CD4-positive, alpha-beta T cell treated with Interleukin-2 at 100 ng/mL for 4 hours (primary cell): ENCODE results near the gene ZNF831.

Source experiments
- DNase-seq: peaks from one replicate; pipeline ENCODE4 v3.0.0-alpha.2; 2020; ENCODE audit warnings: low spot score

ZNF831 gene

GRCh38 chr20:59141818-59142581 lies 21.6 kb upstream of the ZNF831 start:
- DNase-seq = no peak

DNA sequence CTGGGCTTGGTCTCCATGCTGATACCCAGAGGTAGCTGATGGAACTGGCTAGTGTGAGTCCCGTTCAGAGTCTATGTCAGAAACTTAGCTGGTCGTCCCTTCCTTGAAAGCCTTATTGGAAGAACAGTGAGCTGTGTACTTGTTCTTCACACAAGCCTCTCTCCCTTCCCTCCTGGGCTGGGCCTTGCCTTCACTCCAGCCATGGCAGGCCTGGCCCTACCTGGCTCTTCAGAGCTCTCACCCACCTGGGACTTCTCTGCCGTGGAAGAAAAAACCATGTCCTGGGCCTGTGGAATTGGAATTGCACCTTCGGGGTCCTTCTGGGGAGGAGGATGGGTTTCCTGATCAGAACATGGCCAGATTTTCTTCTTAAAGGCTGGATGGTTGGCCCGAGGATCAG lies 20.3 kb upstream of the ZNF831 start:
- no peak for DNase-seq

- DNase-seq = peak; percentile 71
These were observed 19.3 kb upstream of the ZNF831 start for GRCh38 chr20:59144179-59144830.

DNA sequence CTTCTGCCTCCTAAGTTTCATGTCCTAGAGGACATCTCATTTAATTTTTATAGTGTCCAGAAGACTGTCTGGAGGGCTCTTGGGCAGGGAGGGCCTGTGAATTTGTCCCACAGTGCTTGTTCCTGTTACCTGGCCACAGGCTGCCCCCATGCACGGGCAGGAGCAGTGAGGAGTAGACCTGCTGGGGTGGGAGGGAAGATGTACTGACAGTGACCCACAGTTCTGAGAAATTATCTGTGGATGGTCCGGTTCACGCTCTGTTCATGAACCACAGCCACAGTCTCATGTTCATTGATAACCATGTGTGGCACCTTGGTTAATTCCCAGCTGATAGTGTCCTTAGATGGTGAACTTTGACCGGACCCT lies 18.8 kb upstream of the ZNF831 start:
- DNase-seq = no peak

- no peak for DNase-seq
These were observed 18.2 kb upstream of the ZNF831 start for GRCh38 chr20:59145247-59145923.

- peak; percentile 65 for DNase-seq
These were observed 17.5 kb upstream of the ZNF831 start for GRCh38 chr20:59145924-59146779.

- no peak for DNase-seq
These were observed 16.6 kb upstream of the ZNF831 start for GRCh38 chr20:59146780-59147565.

GRCh38 chr20:59147586-59147985 lies 16.0 kb upstream of the ZNF831 start:
- no peak for DNase-seq

DNA sequence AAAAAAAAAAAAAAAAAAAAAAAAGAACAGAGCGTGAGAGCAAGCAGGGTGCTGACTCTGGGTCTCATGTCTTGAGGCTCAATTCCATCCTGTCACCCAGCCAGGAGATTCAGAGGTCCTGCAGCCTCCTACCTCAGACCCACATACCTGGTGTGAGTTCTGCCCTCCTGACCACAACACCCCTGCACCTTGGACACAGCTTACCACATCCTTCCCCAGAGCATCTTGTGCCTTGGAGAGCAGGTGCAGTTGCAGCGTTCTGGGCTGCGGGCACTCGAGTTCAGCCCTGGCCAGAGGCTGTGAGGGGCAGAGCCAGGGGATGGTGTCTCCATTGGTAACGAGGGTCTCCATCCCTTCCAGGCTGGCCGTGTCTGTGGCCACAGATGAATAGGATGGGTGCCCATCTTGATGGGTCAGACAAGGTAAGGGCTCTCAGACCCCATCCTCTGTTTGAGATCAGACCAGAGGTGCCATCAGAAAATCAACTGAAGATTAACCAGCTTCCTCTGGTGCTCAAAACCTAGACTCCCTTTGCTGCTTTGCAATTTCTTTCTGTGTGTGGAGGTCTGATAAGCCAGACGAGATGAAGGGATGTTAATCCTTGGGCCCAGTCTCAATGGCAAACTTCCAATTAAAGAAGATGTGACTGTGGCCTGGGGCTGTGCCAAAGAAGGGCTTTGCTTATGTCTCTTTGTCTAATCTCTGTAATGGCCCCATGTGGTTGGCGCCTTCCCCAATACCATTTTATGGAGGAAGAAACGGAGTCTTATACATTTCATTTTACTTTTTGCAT lies 14.7 kb upstream of the ZNF831 start:
- DNase-seq = no peak

DNA sequence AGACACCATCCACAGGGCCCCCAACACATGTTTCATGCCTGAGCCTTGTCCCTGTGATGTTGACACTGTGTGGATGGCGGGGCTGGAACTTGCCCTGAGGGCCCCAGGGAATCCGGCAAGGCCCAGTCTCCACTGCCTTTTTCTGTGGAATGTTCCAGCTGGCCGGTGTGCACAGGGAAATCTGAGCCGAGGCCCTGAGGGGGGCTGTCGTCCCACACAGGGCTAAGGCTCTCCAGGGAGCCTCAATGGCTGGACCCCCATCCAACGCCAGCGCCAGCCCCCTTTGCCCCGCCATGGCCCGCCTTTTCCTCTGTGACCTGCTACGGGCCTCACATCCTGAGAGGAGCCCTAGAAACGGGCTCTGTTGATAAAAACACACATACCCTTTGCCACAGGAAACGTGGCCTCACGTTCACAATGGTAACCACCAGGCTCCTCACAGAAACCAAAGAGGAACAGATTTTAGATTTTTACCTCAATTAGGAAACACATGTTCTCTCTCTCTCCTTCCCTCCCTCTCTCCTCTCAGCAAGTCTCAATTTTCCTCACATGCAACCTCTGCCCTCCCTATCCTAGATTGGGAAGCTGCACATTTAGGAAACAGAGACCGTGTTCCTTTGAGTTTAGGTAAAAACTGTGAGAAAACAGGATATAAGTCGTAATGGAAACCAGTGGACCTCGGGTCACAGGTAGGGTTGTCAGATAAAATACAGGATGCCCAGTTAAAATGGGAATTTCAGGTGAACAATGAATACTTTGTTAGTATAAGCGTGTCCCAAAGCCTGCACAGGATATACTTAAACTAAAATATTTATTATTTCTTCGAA lies 13.7 kb upstream of the ZNF831 start:
- peak; percentile 90 for DNase-seq

- DNase-seq = no peak
These were observed 12.8 kb upstream of the ZNF831 start for GRCh38 chr20:59150821-59151251.

- DNase-seq = no peak
These were observed 12.2 kb upstream of the ZNF831 start for GRCh38 chr20:59151391-59151790.

DNA sequence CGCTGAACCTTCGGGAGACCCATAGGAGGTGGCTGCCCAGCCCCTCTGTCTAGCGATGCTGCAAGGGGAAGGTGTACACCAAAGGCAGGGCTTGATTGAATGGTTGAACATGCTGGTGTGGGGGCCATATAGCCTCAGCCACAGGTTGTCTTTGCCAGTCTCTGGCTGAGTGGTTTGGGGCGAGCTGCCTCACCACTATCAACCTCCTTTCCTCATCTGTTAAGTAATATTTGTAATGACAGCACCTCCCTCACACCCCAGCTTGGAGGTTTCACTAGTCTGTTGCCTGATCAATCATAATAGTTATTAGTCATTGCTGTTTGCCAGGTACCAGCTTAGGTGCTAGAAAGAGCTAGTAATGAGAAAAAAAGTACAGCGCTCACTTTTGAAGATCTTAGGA lies 11.8 kb upstream of the ZNF831 start:
- DNase-seq = peak; percentile 78

DNA sequence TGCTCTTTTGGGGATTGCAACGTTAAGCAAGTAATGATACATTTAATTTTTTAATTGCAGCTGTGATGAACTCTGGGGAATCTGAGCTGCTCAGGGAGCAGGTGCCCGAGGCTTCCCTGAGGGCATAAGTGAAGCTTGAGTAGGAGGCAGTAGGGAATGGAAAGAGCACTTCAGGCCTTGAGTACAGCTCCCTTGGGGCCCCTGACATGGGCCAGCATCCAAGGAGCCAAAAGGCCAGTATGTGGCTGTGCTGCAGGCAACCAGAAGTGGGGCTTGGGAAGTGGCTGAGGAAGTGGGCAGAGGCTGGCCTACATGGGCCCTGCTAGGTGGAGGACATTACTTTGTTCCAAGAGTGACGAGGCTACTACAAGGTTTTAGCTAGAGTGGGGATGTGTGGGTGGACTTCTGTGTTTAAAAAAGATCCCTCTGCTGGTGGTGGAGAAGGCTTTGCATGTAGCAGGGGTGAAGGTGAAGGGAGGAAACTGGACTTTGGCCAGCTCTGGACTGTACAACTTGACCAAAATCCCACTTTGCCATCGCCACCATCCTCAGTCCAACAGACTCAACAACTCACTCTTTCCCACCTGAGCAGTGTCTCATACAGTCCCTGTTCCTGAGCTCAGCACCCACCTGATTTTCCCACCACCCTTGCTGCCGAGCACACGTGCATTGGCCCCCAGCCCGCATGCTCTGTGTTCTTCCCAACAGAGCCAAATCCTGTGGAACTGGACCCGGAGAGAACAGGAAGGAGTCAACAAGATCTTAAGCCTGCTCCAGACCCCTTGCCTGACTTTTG lies 10.9 kb upstream of the ZNF831 start:
- no peak for DNase-seq

GRCh38 chr20:59153355-59153681 lies 10.3 kb upstream of the ZNF831 start:
- DNase-seq = no peak

- no peak for DNase-seq
These were observed 9.8 kb upstream of the ZNF831 start for GRCh38 chr20:59153832-59154231.

DNA sequence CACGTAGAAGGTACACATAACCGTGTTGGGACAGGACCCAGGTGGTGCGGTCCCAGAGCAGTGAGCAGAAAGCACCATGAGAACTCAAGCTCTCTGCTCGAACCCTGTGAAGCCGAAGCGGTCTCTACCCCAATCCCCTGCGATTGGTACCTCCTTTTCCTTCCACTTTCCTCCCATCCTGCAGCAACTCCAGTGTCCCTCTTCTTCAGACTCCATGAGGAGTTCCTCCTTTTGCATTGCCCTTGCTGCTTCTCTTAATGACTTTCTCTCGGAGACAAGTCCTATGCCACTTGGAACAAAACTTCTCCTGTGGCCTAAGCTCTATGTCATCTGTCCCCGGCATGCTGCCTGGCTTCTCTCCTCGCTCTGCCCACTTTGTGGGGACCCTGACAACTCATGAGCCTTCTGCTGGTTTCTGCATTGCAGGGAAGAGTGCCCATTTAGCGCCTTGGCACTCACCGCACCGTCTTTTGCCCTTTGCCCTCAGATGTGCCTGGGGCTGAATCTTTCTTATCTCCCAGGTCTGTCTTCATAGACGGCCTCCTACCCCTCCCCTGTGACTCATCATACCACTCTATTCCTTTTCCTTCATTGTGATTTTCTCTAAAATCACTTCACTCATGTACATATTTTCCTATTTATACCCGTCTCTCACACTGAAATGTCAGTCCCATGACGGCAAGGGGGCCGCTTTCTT lies 9.2 kb upstream of the ZNF831 start:
- DNase-seq = no peak

DNA sequence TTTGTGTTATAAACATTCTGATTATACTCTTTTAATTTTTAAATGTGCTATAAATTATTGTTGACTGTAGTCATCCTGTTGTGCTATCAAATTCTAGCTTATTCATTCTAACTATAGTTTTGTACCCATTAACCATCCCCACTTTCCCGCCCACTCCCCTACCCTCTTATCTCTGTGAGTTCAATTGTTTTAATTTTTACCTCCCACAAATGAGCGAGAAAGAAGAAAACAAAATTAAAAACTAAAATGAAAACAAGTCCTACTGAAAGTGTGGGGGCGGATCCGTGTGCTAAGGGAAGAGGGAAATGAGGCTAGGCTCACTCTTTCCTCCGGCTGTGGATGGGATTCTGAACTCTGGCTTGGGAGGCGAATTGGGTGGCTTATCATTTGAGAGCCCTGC lies 6.6 kb upstream of the ZNF831 start:
- DNase-seq = no peak
